Measurements from ENCODE around the gene STAG1.
A peak's percentile ranks its signal among the peaks of the same experiment; 100 is the strongest.
"Not testable (repeated sequence)": the region's sequence is repeated elsewhere in the genome, so short reads cannot be mapped to it uniquely, and the experiment has no call there.

Gene STAG1

DNA sequence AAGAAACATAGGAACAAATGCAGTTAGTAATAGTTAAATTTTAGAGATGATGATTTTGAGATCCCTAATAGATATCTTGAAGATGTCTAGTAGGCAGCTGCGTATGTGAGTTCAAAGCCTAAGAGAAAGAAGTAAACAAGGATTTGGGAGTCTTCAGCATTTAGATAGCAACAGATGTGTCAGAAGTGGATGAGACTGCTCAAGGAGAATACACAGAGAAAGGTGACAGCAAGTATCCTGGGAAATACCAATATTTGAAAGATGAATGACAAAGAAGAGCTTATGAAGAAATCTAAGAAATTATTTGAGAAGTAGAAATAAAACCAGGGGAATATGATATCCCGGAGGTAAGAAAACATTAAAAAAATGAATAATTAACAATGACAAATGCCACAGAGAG, 371.1 kb downstream of the STAG1 start:
- no peak for DNase-seq

DNA sequence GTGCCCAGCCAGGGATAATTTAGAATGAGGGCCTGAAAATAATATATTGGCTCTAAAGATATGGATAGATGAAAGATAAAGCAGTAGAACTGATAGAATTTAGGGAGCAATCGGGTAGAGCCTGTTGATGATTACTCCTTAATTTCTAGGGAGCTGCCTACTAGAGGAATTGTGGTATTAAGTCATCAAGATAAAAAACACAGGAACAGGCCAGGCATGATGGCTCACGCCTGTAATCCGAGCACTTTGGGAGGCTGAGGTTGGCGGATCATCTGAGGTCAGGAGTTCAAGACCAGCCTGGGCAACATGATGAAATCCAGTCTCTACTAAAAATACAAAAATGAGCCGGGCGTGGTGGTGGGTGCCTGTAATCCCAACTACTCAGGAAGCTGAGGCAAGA, 371.6 kb downstream of the STAG1 start:
- DNase-seq: no peak

DNA sequence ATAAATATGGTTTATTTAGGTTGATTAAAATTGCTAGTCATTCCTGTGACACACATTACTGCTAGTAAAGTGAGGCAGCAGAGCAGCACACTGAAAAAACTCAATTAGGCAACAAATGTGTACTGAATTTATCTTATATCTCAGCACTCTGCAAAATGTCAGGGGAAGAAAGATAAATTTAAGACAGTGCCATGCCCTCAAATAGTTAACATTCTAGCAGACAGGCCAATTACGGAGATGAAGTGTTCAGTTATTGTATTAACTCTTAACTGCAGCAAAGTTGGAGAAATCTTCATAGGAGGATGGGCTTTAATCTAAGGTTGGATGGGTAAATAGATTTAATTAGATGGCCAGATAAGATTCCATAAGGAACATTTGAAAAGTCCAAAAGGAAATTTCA, 374.2 kb downstream of the STAG1 start:
- no peak for DNase-seq

DNA sequence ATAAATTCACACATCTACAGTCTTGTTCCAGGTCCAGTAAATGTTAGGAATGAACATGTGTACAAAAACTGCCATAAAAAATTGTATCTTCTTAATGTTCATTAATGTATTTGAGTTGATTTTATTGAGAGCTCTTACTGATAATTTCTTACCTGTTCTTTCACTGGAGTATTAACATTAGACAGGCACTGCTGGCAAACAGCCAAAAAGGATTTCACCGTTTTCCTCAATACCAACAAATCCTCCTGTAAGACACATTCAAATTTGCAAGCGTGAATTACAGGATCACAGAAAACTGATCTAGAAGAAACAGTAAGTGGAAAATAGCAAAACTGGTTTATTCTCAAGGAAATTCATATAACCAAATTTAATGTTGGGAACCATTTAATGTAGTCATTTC, 374.7 kb downstream of the STAG1 start:
- DNase-seq: no peak

DNA sequence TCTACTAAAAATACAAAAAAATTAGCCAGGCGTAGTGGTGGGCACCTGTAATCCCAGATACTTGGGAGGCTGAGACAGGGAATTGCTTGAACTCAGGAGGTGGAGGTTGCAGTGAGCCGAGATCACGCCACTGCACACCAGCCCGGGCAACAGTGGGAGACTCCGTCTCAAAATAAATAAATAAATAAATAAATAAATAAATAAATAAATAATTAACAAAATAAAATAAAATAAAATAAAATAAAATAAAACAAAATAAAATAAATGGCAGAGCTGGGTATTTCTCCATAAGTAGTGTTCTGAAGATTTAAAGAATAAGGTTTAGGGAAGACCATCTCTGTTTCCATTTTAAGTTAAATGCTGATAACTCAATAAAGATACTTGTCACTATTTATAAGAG, 376.4 kb downstream of the STAG1 start:
- DNase-seq: not testable (repeated sequence)

DNA sequence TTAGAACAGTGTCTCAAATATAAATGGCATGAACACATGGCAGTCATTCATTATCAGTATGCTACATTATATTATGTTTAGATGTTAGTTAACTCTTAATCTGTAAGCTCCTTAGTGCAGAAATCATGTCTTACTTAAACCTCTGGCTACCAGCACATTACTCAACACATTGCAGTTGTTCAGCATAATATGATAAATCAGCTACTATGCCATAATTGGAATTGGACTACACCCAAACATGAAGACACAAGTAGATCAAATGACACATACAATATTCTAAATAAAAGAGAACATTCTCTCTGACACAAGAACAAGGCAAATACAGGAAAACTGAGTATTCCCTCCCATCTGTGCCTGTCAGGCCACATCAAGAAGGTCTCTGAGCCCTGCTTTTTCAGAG, 385.9 kb downstream of the STAG1 start:
- no peak for DNase-seq

DNA sequence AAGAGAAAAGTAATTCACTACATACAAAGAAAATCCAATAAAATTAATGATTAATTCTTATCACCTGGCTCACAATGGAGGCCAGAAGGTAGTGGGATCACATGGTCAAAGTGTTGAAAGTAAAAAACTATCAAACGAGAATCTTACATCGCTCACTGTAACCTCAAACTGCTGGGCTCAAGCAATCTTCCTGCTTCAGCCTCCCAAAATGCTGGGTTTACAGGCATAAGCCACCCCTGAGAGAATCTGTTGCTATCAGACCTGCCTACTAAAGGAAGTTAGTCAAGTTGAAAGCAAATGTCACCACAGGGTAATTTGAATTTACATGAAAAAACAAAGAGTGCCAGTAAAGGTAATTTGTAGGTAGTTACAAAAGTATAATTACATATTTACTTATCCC, 398.7 kb downstream of the STAG1 start:
- no peak for DNase-seq

DNA sequence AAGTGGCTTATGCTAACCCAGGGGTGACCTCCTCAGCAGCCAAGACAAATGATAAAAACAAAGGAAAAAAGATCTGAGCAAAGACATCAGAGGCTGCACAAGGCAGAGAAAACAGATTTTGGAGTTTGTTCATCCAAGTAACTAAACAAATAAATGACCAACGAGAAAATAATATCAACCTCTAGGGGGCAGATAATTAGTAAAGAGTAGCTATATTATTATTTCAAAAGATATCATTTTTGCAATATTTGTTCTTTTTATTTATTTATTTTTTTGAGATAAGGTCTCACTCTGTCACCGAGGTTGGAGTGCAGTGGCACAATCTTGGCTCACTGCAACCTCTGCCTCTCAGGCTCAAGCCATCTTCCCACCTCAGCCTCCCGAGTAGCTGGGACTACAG, 400.3 kb downstream of the STAG1 start:
- DNase-seq: no peak

DNA sequence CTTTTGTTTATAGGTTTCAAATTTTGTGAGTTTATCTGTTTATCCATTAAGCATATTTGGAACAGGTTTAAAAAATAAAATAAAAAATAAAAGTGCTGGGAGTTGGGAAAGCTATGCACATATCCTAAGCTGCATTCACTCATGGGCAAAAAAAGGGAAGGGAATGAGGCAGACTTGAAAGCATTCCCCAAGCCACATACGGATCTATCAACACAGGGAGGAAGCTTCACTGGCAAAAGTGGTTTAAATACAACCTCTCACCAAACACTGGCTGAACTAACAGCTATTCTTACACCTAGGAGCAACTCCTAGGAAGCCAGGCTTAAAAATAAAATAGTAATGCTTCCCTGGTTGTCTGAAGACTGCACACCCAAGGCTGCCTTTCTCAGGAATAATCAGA, 400.8 kb downstream of the STAG1 start:
- DNase-seq: no peak

DNA sequence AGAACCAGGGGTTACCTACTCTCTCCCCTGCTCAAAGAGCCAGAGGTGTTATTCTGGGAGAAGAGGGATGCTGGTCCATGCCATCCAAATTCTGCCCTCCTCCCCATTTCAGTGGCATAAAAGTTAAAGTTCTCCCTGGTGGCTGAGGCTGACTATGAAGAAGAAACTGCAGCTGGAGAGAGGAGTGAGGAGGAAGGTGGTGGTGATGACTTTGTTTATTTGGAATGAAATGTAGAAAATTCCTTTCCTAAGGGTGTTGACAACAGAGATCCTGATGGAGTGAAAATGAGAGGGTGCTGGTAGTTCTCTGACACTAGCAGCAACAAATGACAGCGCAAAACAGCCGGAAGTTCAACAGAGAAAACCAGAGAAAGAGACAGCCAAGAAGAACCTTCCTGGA, 401.6 kb downstream of the STAG1 start:
- DNase-seq: no peak

DNA sequence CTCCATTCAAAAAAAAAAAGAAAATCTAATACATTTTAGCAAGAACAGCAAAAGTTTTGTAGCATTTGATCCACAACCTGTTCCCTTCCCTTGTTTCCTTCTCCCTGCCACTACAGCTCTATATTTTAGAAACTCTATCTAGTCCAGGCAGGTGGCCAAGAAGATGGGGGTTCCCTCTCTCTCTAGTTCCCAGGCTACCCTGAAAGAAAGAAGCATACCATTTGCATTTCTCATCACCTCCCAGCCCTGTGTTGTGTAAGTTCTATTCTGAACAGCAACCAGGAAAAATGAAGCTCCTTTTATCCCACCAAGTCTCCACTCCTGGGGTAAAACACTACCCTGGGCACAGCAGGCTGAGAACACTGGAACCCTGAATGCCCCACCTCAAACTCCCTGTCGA, 402.0 kb downstream of the STAG1 start:
- DNase-seq: no peak

DNA sequence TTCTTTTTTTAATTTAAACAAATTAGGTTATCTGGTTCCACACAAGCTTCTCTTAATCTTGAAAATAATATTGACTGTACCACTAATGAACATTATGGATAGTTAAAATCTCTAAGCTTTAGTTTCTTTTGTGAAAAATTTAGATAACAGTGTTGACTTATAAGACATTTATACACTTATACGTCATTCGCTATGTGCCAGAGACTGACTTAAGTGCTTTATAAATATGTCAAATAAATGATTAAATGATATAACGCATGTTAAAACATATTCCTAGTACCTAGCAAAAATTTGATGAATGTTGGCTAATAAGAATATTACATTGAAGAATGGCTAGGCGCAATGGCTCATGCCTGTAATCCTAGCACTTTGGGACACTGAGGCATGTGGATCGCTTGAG, 405.7 kb downstream of the STAG1 start:
- no peak for DNase-seq

DNA sequence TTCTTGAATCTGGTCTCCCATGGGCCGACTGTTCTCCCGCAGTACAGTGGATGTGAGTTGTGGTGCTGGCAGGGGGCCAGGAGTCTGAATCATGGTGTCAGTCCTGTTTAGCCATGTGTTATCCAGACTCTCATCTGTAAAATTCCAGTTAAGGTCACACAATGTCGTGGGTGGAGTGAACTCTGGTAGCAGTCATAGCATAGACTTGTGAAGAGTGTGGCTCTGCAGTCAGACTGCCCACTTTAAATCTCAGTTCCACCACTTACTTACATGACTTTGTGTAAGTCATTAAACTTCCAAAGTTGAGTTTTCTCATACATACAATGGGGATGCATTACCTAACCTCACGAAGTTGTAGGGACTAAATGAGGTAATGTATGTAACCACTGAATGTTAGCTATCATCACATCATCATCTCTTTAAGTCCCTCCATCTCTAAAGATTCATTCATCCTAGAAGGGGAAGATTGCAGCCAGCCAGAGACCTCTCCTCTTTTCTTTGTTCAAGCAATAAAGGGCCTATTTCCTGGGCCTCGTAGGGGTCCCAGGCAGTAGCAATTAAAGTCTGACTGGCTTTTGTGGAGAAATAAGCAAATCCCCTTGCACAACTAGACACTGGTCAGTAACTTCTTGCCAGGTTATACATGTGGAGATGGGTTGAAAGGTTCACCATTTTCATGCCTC, 408.2 kb downstream of the STAG1 start:
- peak in 2 of 4 experiments; percentile 9 to 31 for DNase-seq

DNA sequence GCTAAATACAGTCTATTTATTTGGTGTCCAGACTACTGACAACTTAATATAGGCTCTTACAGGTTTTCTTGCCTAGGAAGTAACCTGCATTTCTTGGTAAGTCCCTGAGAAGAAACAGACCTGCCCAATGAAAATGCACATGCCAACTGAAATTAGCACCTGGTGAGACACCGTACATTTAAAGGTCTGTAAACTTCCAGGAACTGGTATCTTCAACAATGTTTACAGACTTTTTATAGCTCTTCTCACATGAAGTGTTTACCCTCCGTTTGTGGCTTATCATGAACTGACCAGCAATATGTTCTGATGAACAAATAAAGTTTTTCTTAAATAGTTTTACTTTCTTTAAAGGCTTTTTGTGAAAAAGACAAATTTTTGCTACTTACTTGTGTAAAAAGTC, 408.7 kb downstream of the STAG1 start:
- DNase-seq: no peak

DNA sequence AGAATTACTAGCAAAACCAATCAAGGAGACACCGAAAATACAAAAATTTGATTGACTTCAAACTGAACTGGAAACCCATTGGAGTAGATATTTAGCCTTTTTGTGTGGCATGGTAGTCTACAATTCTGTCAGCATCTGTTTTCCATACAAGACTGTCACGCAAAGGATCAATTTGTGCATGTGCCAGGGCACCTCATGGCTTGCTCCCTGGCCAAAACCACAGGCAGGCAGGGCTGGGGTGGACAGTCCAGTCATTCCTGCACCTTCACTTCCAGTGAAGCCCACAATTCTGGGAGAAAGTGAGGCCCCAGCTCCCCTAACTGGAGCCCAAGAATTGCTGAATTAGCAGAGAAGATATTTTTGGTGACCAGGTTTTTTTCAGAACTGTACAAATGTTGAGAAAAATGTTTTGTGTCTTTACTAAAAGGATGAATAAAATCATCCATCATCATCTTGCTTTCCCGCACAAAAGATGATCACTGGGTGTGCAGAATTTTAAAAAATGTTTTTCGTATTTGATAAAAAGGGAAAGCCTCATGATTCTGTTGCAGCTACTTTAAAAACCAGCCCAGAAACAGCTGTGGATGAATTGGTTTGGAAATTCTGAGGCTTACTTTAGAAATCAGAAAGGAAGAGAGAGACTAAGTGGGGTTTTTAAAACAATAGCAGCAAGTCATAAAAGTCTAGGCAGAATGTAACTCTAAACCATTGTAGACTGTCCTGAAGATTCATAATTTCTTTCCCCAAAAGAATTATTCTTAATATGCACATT, 415.7 kb downstream of the STAG1 start:
- DNase-seq: no peak

DNA sequence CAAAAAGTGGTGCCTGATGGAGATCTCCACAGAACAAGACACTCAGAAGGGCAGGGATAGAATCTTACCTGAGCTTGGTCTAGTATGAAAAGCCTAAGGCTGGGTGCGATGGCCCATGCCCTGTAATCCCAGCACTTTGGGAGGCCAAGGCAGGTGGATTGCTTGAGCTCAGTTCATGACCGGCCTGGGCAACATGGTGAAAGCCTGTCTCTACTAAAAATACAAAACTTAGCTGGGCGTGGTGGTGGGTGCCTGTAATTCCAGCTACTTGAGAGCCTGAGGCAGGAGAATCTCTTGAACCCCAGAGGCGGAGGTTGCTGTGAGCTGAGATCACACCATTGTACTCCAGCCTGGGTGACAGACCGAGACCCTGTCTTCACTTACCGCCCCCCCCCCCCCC, 417.5 kb downstream of the STAG1 start:
- DNase-seq: not testable (repeated sequence)

DNA sequence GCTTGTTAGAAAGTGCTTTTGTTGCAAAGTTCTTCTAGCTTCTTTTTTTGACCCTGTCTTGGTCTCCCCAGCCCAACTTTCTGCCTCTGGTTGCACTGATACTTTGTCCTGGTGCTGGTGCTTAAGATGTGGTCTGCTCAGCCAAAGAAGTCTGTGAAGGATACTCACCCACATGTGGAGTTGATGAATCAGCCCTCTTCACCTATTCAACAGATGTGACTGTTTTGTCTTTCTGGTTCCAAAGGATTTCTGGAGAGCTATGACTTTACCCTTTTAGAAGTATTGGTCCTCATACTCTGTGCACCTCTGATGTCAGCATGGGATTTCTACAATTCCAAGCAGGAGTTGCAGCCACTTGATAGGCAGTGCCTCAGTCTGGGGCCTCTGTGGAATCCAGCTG, 418.0 kb downstream of the STAG1 start:
- no peak for DNase-seq

DNA sequence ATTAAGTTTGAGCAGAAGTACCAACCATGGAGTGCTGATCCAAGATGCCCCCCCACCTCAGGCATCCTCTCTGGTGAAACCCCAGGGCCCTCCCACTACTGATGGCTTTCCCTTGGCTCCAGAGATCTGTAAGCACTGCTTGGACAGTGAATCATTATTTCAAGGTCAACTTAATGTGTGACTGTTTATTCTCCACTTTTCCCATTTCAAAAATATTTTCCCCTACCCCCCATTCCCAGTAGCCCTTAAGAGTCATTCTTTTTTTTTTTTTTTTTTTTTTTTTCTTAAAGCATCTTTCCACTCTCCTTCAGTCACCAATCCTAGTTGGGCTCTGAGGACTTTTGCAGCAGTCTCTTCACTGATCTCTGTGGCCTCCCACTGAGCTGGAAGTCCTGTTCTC, 419.4 kb downstream of the STAG1 start:
- DNase-seq: no peak

DNA sequence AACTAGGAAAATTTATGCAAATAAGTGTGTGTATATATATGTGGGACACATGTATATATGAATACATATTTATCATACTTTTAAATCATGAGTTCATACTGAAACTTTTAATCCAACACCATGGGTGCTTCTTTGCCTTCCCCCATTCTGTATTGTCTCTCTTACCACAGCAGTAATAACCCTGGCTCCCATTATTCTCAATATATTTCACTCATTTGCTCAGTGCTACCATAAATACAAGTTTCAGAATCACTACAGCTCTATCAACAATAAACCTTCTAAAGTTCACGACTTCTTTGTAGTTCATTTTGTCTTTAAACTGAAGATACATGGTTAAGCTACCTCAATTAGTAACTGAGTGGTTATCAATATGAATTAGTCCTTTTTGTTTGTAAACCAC, 419.9 kb downstream of the STAG1 start:
- DNase-seq: no peak

DNA sequence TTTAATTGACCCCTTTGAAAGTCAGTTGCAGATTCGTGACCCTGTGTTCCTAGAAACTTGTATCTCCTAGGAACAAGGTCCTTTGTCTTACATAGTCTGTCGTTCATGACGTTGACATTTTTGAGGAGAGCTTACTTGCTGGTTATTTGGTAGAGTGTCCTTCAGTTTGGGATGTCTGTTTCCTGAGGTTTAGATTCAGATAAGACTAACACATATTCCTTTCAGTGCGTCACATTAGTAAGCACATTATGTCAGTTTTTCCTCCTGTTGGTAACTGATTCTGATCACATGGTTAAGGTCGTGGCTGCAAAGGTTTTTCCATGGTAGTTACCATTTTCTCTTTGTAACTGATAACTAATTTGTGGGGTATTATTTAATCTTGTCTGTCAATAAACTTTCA, 421.3 kb downstream of the STAG1 start:
- no peak for DNase-seq

DNA sequence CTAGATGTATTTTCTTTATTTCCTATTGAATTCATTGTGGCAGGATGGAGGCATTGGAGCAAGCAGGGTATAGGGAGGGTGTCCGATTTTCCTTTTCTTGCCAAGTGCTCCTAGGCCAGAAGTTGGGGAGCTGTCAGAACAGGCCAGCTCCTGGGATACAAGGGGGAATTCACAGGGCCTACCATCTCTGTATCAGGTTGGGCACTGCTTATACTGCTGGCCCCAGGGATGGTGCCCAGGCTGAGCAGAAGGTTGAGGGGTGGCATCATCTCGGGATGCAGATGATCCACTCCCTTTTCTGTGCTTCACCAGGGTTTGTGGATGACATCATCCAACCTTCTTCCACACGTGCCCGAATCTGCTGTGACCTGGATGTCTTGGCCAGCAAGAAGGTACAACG, 422.6 kb downstream of the STAG1 start:
- no peak for DNase-seq

DNA sequence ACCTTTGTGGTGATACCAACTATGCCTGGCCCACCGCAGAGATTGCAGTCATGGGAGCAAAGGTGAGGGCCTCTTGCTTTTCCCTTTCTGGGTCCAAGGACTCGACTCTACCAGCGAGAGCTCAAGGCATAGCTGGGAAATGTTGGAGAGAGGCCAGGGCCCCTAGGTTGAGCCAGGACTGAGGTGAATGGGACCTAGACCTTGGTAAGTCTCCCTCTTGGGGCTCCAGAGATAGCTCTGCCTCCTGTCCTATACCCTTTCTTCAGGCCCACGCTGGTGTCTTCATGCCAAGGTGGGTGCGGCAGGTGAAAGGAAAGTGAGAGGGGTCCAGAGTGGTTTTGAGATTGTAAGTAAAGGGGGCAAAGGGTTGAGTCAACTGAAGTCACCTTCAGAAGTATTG, 424.5 kb downstream of the STAG1 start:
- DNase-seq: no peak

DNA sequence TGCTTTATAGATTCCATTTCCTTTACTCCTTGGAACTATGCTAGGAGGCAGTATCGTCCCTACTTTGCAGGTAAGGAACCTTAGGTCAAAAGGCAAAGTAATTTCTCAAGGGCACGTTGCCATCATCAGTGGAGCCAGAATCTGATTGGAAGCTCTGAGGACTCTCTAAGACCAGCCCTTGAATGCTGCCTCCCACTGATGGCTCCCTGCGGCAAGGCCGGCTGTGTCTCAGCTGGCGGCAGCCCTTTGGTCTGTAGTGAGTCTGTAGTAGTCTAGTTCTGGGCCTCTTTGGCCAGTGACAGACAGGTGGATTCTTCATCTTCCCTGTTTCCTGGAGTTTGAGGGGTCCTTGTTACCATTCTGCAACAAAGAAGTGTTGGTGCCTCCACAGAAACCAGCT, 425.9 kb downstream of the STAG1 start:
- no peak for DNase-seq

DNA sequence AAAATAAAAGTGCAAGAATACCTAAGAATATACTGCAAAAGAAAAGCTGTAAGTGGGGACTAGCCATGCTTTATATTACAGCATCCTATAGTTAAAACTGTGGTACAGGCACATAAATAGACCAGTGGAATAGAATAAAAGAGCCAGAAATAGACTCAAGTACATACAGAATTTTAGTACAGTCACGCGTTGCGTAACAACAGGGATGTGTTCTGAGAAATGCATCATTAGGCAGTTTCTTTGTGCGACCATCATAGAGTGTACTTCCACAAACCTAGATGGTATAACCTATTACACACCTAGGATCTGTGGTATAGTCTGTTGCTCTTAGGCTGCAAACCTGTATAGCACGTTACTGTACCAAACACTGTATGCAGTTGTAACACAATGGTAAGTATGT, 440.2 kb downstream of the STAG1 start:
- no peak for DNase-seq

DNA sequence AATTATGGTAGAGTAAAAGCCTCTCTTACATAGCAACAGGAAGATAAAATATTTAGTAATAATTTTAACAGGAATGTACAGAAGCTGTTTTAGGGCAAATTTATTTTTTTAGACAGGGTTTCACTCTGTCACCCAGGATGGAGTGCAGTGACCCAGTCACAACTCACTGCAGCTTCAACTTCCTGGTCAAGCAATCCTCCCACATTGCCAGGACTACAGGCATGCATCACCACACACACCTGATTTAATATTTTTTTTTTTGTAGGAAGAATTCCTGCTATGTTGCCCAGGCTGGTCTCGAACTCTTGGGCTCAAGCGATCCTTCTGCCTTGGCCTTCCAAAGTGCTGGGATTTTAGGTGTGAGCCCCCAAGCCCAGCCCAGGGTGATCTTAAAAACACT, 440.9 kb downstream of the STAG1 start:
- no peak for DNase-seq

All from suppressor macrophage (primary cell).